ENCODE data around the gene EME1. TPM values are rescaled to one million over a fixed set of nuclear protein-coding genes. Genes with fewer than 3 reads are reported as not detected.
"Not testable (repeated sequence)": the region's sequence is repeated elsewhere in the genome, so short reads cannot be mapped to it uniquely, and the experiment has no call there.

Gene EME1
- total and polyA plus RNA-seq, 9 donors, result 0.46 to 1.4 (median 0.88) TPM

DNA sequence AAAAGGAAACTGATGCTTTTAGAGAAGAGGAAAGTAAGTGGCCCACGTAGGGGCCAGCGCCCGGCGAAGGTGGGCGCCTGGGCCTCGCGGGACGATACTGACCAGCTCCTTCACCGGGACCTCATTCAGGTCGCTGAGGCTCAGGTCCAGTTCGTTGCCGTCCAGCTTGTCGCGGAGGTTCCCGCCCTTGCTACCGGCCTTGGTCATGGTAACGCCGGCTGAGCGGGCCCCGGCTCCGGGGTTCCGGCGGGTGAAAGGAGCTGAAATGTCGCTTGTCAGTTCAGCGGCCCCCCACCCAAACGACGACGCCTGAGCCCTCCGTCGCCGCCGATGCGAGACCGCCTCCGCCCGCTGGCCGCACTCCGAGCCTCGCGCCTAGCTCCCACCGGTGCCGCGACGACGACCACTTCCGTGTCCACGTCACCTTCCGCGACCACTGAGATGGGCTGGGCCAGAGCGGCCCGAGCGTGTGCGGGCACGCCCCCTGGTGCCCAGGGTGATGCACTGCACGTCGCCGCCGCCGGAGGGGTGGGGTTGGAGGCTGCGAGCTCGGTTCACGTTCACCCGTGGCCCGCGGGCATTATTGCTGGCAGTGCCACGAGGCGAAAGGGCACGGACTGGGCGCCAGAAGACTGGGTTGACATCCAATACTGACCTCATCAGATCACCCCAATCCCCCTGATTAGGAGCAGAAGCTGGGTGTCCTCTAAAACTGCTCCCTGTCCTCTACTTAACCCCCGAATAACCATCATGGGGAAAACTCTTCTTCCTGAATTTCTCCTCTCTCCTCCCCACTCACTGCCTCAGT, 24.3 kb downstream of the EME1 start, which contains the start of gene LRRC59:
Gene LRRC59 (minus strand): TSS at position 413 of the 808 bp plus-strand sequence. CDS start 206 bp downstream, at position 207.
- Histone ChIP-seq H3K4me1 (ENCODE audit: insufficient read depth) (peaks cover 5% of the 10 kb centered on the region), H3K9me3 (no peaks in the 10 kb centered on the region)
- intact Hi-C loops (cut with DNase I), result no loop called here

DNA sequence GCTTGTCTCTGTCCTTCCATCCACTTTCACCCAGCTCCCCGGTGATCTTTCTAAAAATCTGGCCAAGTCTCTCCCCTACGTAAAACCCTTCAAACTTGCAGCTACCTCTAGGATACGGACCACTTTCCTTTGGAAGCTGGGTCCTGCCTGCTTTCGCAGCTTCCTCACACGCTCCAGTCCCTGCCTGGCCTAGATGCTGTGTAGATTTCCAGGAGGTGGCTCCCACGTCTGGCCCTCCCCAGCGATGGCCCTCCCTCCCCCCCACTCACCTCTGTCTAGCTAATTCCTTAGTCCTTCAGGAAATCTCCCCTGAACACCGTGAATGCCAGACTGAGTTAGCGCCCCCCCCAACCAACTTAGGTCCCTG, 24.9 kb downstream of the EME1 start:
- Histone ChIP-seq H3K4me1 (ENCODE audit: insufficient read depth) (peaks cover 5% of the 10 kb centered on the region), H3K36me3 (no peaks in the 10 kb centered on the region), H3K27ac (no peak overlapping the region), H3K9me3 (no peaks in the 10 kb centered on the region), H3K27me3 (no peaks in the 10 kb centered on the region), H3K4me3 (peak overlapping the region; percentile 95)
- DNase-seq, result no peak
- intact Hi-C loops (cut with DNase I), result no loop called here
- TF ChIP-seq, protein P1, sequence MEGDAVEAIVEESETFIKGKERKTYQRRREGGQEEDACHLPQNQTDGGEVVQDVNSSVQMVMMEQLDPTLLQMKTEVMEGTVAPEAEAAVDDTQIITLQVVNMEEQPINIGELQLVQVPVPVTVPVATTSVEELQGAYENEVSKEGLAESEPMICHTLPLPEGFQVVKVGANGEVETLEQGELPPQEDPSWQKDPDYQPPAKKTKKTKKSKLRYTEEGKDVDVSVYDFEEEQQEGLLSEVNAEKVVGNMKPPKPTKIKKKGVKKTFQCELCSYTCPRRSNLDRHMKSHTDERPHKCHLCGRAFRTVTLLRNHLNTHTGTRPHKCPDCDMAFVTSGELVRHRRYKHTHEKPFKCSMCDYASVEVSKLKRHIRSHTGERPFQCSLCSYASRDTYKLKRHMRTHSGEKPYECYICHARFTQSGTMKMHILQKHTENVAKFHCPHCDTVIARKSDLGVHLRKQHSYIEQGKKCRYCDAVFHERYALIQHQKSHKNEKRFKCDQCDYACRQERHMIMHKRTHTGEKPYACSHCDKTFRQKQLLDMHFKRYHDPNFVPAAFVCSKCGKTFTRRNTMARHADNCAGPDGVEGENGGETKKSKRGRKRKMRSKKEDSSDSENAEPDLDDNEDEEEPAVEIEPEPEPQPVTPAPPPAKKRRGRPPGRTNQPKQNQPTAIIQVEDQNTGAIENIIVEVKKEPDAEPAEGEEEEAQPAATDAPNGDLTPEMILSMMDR (IDR thresholded peaks at IDR 0.05), result no peak
- TF ChIP-seq EP300 (IDR thresholded peaks at IDR 0.05), result no peak
- TF ChIP-seq POLR2A (IDR thresholded peaks at IDR 0.05), result no peak
- WGBS, 3 donors, result 25 to 45% (median 37%) methylated on average over 9 of the region's 9 CpGs

More for the DNA sequence above, 24.3 kb downstream of the EME1 start, which contains the start of gene LRRC59:
- H3K27me3 ChIP-seq, result no peaks in the 10 kb centered on the region
- 1% methylated on average over 64 to 70 of the region's 70 CpGs for WGBS, 3 donors
- TF ChIP-seq EP300 (IDR thresholded peaks at IDR 0.05) (no peak), POLR2A (IDR thresholded peaks at IDR 0.05) (peak; percentile 85)
- TF ChIP-seq, protein P1 (IDR thresholded peaks at IDR 0.05), result peak; percentile 93 to 97 (median 96)
- peak; percentile 86 to 94 (median 88) for DNase-seq
- peak within 1 kb of the TSS; percentile 95 for H3K4me3 ChIP-seq
- no peaks in the 10 kb centered on the region for H3K36me3 ChIP-seq
- H3K27ac ChIP-seq, result peak within 1 kb of the TSS in 1 of 2 donors; percentile 13

DNA sequence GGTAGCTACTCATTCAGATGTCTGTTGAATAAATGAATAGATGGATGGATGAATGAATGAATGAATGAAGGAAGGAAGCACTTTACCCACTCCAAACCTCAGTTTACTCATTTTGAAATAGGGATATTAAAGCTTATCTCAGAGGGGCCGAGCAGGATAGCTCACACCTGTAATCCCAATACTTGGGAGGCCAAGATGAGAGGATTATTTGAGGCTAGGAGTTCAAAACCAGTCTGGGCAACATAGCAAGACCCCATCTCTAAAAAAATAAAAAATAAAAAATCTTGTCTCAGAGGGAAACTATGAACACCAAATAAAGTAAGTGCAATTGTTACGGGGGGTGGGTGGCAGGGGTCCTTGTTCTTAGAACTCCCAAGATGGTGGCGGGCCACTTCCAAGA, 25.6 kb downstream of the EME1 start:
- intact Hi-C loops (cut with DNase I); DNase-seq; H3K4me3 ChIP-seq; H3K9me3 ChIP-seq; H3K27ac ChIP-seq; H3K4me1 ChIP-seq (ENCODE audit: insufficient read depth); H3K27me3 ChIP-seq; H3K36me3 ChIP-seq: not testable (repeated sequence)
- 93 to 100% (median 95%) methylated on average over 3 of the region's 3 CpGs for WGBS, 3 donors

DNA sequence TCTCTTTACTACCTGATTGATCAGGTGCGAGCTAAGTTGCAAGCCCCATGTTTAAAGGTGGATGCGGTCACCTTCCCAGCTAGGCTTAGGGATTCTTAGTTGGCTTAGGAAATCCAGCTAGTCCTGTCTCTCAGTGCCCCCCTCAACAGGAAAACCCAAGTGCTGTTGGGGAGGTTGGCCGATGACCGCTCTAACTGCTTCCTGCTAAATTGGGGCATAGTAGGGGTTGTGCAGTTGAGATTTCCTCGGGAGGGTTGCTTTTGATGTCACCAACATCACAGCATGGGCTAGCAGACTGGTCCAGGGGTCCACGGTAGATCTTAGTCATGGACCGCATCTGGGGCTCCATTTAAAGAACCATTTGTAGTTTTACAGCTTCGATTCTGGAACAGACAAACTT, 26.6 kb downstream of the EME1 start:
- H3K4me3 ChIP-seq; intact Hi-C loops (cut with DNase I); H3K27me3 ChIP-seq; H3K27ac ChIP-seq; H3K36me3 ChIP-seq; DNase-seq; H3K4me1 ChIP-seq (ENCODE audit: insufficient read depth); H3K9me3 ChIP-seq: not testable (repeated sequence)
- 92 to 94% (median 94%) methylated on average over 8 of the region's 8 CpGs for WGBS, 3 donors

DNA sequence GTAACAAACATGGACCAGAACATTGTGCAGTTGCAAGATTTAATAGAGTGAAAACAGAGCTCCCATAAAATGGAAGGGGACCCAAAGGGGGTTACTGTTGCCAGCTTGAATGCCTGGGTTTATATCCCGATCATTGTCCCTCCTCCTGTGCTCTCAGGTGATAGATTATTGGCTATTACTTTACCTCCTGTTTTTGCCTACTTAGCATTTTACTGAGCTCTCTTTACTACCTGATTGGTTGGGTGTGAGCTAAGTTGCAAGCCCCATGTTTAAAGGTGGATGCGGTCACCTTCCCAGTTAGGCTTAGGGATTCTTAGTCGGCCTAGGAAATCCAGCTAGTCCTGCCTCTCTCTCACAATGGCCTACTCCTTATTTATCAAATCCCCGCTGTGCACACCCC, 32.3 kb downstream of the EME1 start:
- WGBS, 3 donors, result 77 to 87% (median 80%) methylated on average over 4 of the region's 4 CpGs
- intact Hi-C loops (cut with DNase I), result not testable (repeated sequence)

DNA sequence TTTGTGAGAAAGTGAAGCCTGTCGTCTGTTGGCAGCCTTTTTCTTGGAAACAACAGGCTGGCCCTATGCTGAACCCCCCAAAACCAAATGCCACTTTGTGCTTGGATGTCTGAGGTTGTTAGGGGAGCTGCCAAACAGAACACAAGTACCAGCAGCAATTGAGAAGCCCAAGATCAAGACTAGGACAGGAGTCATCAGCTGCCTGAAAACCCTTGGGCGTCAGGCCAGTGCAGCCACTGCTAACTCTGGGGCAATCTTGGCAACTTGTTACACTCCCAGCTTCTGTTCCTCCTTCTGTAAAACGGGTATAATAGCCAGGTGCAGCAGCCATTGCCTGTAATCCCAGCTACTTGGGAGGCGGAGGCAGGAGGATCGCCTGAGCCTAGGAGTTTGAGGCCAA, 33.5 kb downstream of the EME1 start:
- H3K4me3 ChIP-seq, result no peak overlapping the region
- TF ChIP-seq POLR2A (IDR thresholded peaks at IDR 0.05), result no peak
- TF ChIP-seq, protein P1 (IDR thresholded peaks at IDR 0.05), result no peak
- no peak for TF ChIP-seq EP300 (IDR thresholded peaks at IDR 0.05)
- no peaks in the 10 kb centered on the region for H3K27me3 ChIP-seq
- intact Hi-C loops (cut with DNase I), result no loop called here
- no peaks in the 10 kb centered on the region for H3K36me3 ChIP-seq
- H3K9me3 ChIP-seq, result no peaks in the 10 kb centered on the region
- WGBS, 3 donors, result 67 to 73% (median 70%) methylated on average over 5 of the region's 5 CpGs
- no peaks in the 10 kb centered on the region for H3K4me1 ChIP-seq (ENCODE audit: insufficient read depth)
- no peak for DNase-seq
- H3K27ac ChIP-seq, result no peak overlapping the region

More for the DNA sequence above, 32.3 kb downstream of the EME1 start:
- not testable (repeated sequence) for DNase-seq; H3K4me1 ChIP-seq (ENCODE audit: insufficient read depth); H3K27ac ChIP-seq; H3K27me3 ChIP-seq; H3K4me3 ChIP-seq; H3K36me3 ChIP-seq; H3K9me3 ChIP-seq

Data from ovary (tissue), 9 donors.